Trophoblast cell (in vitro differentiated cells and primary cell): ENCODE results near the gene AIRE.

Source experiments
- DNase-seq, 2 donors: peaks; one replicate each; pipeline ENCODE4 v3.0.0-alpha.2; 2016
- H2AFZ ChIP-seq: 2 replicates; pipeline ENCODE4 v1.6.1; 2013; ENCODE audit warnings: low read length, moderate library complexity, mild to moderate bottlenecking; ENCODE audit not compliant: insufficient read depth, poor library complexity
- H2AK5ac ChIP-seq: 2 replicates; pipeline ENCODE4 v1.6.1; 2013; ENCODE audit warnings: mild to moderate bottlenecking, low read length
- H2BK120ac ChIP-seq: 2 replicates; pipeline ENCODE4 v1.6.1; 2013; ENCODE audit warnings: low read length, mild to moderate bottlenecking, moderate library complexity; ENCODE audit not compliant: insufficient read depth, poor library complexity
- H2BK12ac ChIP-seq: 2 replicates; pipeline ENCODE4 v1.6.1; 2013; ENCODE audit warnings: mild to moderate bottlenecking, low read length, moderate library complexity
- H2BK5ac ChIP-seq: 2 replicates; pipeline ENCODE4 v1.6.1; 2013; ENCODE audit warnings: low read length, low read depth, moderate library complexity, mild to moderate bottlenecking; ENCODE audit not compliant: poor library complexity
- H3K14ac ChIP-seq: 2 replicates; pipeline ENCODE4 v1.6.1; 2013; ENCODE audit warnings: mild to moderate bottlenecking, low read length
- H3K18ac ChIP-seq: 2 replicates; pipeline ENCODE4 v1.6.1; 2013; ENCODE audit warnings: mild to moderate bottlenecking, low read length
- H3K23ac ChIP-seq: 2 replicates; pipeline ENCODE4 v1.6.1; 2013; ENCODE audit warnings: low read length
- H3K27ac ChIP-seq: 2 replicates; pipeline ENCODE4 v1.5.1; 2013; ENCODE audit warnings: low read depth, mild to moderate bottlenecking, inconsistent platforms, low read length, moderate library complexity
- H3K27me3 ChIP-seq: 2 replicates; pipeline ENCODE4 v1.6.1; 2013; ENCODE audit warnings: inconsistent platforms, mild to moderate bottlenecking, low read length, moderate library complexity; ENCODE audit not compliant: insufficient read depth
- H3K36me3 ChIP-seq, 2 experiments: 1 replicate in 1 of 2; 2 replicates in 1 of 2; pipeline ENCODE4 v1.6.1; 2013; ENCODE audit warnings: low read length in 2 of 2, mild to moderate bottlenecking in 2 of 2, moderate library complexity in 1 of 2; ENCODE audit not compliant: insufficient read depth in 2 of 2, control insufficient read depth in 1 of 2
- H3K4ac ChIP-seq: 2 replicates; pipeline ENCODE4 v1.6.1; 2013; ENCODE audit warnings: low read depth, mild to moderate bottlenecking, low read length, moderate library complexity
- H3K4me1 ChIP-seq, 2 experiments: 1 replicate in 1 of 2; 2 replicates in 1 of 2; pipeline ENCODE4 v1.6.1; 2013; ENCODE audit warnings: low read length in 2 of 2, mild to moderate bottlenecking in 2 of 2, moderate library complexity in 1 of 2; ENCODE audit not compliant: insufficient read depth in 2 of 2, control insufficient read depth in 1 of 2
- H3K4me2 ChIP-seq: 2 replicates; pipeline ENCODE4 v1.6.1; 2013; ENCODE audit warnings: inconsistent platforms, mild to moderate bottlenecking, low read length, moderate library complexity
- H3K4me3 ChIP-seq: 2 replicates; pipeline ENCODE4 v1.5.1; 2013; ENCODE audit warnings: mild to moderate bottlenecking, low read depth, low read length, inconsistent platforms
- H3K79me1 ChIP-seq: one replicate; pipeline ENCODE4 v1.6.1; 2013; ENCODE audit warnings: low read length
- H3K79me2 ChIP-seq: 2 replicates; pipeline ENCODE4 v1.6.1; 2013; ENCODE audit warnings: low read length, mild to moderate bottlenecking; ENCODE audit not compliant: control insufficient read depth, insufficient read depth, poor library complexity
- H3K9ac ChIP-seq: 2 replicates; pipeline ENCODE4 v1.6.1; 2013; ENCODE audit warnings: mild to moderate bottlenecking, low read length
- H3K9me3 ChIP-seq: 2 replicates; pipeline ENCODE4 v1.6.1; 2013; ENCODE audit warnings: low read depth, mild to moderate bottlenecking, control low read depth, inconsistent platforms, low read length; ENCODE audit not compliant: insufficient read depth
- H4K12ac ChIP-seq: 2 replicates; pipeline ENCODE4 v1.6.1; 2013; ENCODE audit warnings: low read depth, mild to moderate bottlenecking, low read length, moderate library complexity
- H4K8ac ChIP-seq: 2 replicates; pipeline ENCODE4 v1.6.1; 2013; ENCODE audit warnings: low read depth, mild to moderate bottlenecking, low read length, moderate library complexity
- H4K91ac ChIP-seq: one replicate; pipeline ENCODE4 v1.6.1; 2013; ENCODE audit warnings: low read depth, mild to moderate bottlenecking, low read length, moderate library complexity
- WGBS: extraction: QIAGEN DNeasy Blood & Tissue Kit; methylation state at CpG from one replicate; pipeline ENCODE4 v1.1.7; 2013; ENCODE audit warnings: missing lambda C conversion rate; ENCODE audit not compliant: insufficient read length, insufficient coverage; ENCODE audit errors: extremely low coverage; 5-methylcytosine and 5-hydroxymethylcytosine counted together

AIRE gene

DNA sequence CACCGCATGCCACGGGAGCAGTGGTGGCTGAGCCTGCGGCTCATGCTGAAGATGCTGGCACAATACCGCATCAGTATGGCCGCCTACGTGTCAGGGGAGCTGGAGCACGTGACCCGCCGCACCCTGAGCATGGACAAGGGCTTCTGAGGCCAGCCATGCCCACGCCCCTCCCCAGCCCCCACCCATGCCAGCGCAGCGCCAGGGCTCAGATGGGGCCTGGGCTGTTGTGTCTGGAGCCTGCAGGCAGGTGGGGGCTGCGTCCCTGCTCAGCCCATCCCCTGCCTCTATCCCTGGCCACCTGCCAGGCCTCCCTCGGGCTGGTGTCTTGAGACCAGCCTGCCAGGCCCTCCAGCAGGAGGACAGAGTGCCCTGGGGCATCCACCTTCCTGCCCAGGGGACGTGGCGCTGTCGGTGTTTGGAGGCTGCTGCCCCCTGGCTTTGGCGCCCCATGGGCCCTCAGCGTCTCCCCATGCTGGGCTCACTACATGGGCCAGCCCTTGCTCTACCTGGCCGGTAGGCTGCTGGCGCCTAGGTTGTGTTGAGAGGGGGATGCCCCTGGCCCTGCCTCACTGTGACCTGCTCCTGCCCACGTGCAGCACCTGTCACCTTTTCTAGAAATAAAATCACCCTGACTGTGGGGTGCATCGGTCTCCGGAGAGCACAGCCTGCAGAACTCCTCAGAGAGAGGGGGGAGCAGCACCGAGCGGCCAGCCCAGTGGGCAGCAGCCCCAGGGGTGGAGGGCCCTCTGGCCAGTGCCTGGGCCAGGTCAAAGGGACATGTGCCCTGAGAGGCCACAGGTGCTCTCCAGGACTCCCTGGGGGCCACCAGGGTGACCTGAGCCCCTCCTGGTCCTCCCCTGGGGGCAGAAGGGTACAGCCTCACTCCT lies 41.3 kb downstream of the AIRE start:
- H3K79me1 ChIP-seq: no peaks in the 10 kb centered on the region
- no peak overlapping the region for H3K4ac ChIP-seq
- no peak overlapping the region for H3K4me3 ChIP-seq
- H3K18ac ChIP-seq: no peak overlapping the region
- no peak overlapping the region for H4K8ac ChIP-seq
- no peak overlapping the region for H2BK5ac ChIP-seq
- H2BK120ac ChIP-seq: no peak overlapping the region
- H2BK12ac ChIP-seq: no peak overlapping the region
- no peak for DNase-seq
- H3K9me3 ChIP-seq: peaks cover 2% of the 10 kb centered on the region
- no peak overlapping the region for H4K12ac ChIP-seq
- no peak overlapping the region for H3K9ac ChIP-seq
- H3K4me2 ChIP-seq: no peak overlapping the region
- H2AK5ac ChIP-seq: no peak overlapping the region
- H2AFZ ChIP-seq: no peak overlapping the region
- no peaks in the 10 kb centered on the region for H3K79me2 ChIP-seq
- no peak overlapping the region for H3K27ac ChIP-seq
- H3K4me1 ChIP-seq: no peaks in the 10 kb centered on the region
- no CpG with 5 or more reads among the region's 26 CpGs for WGBS
- no peak overlapping the region for H3K14ac ChIP-seq
- H3K27me3 ChIP-seq: no peaks in the 10 kb centered on the region
- H4K91ac ChIP-seq: no peak overlapping the region
- no peak overlapping the region for H3K23ac ChIP-seq
- H3K36me3 ChIP-seq: peaks cover 54% of the 10 kb centered on the region in 2 experiments

DNA sequence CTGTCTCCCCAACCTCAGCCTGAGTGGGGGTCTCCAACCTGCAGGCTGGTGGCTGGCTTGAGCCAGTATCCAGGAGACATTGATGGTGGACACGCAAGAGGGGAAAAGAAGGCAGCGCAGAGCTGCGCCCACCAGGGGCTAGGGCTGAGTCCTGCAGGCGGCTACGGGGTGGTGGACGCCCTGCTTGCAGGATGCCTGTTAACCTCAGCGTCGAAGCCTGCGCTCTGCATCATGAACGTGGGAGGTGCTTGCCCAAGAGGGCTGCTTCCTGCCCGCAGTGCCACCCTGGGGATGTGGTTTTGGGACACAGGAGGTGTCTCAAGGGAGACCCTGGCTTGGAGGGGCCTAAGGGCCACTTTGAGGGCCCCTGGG lies 41.9 kb downstream of the AIRE start:
- Histone ChIP-seq H3K18ac (no peak overlapping the region), H3K14ac (no peak overlapping the region), H2BK5ac (no peak overlapping the region), H3K36me3 (peaks cover 48% of the 10 kb centered on the region in 2 experiments), H2AFZ (no peak overlapping the region), H3K23ac (no peak overlapping the region), H3K9me3 (peaks cover 2% of the 10 kb centered on the region), H2AK5ac (no peak overlapping the region), H3K4me1 (no peaks in the 10 kb centered on the region), H3K9ac (no peak overlapping the region), H3K79me1 (no peaks in the 10 kb centered on the region), H3K4me2 (no peak overlapping the region), H4K12ac (no peak overlapping the region), H4K8ac (no peak overlapping the region), H3K79me2 (no peaks in the 10 kb centered on the region), H3K27me3 (no peaks in the 10 kb centered on the region), H3K4me3 (no peak overlapping the region), H2BK12ac (no peak overlapping the region), H2BK120ac (no peak overlapping the region), H4K91ac (no peak overlapping the region), H3K27ac (no peak overlapping the region), H3K4ac (no peak overlapping the region)
- no CpG with 5 or more reads among the region's 11 CpGs for WGBS
- DNase-seq: no peak

DNA sequence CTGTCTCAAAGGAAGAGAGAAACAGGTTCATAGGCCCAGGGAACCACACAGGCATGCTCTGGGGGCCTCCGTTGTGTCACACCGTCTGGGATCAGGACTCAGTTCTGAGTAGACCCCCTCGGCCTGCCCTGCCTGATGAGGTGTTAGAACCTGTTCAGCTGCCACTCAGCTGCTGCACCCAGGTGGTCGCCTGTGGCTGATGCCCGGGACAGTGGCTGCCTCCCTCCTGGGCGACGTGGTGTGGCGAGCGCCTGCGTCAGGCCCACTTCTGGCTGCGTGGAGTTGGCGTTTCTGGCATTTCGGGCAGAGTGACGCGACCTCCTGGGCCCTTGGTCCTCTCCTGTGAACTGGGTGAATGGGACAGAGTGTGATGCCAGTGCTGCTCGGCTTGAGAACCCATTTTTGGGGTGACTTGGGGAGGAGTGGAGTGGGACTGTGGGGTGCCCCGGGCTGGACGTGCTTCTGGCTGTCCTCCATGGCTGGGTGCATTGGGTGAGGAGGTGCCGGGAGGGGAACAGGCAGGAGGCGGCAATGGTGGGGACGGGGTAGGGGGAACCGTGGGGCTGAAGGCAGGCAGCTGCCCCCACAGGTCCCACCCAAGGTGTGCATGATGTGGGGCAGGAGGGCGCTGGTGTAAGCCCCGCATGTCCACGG lies 42.7 kb downstream of the AIRE start:
- peaks cover 2% of the 10 kb centered on the region for H3K9me3 ChIP-seq
- no peak overlapping the region for H4K91ac ChIP-seq
- H3K27me3 ChIP-seq: no peaks in the 10 kb centered on the region
- no peak overlapping the region for H3K4ac ChIP-seq
- no peaks in the 10 kb centered on the region for H3K79me1 ChIP-seq
- H4K12ac ChIP-seq: no peak overlapping the region
- no peaks in the 10 kb centered on the region for H3K79me2 ChIP-seq
- no peak overlapping the region for H3K27ac ChIP-seq
- no peak overlapping the region for H2BK5ac ChIP-seq
- no peak overlapping the region for H3K9ac ChIP-seq
- peaks cover 43% of the 10 kb centered on the region in 2 experiments for H3K36me3 ChIP-seq
- H2AK5ac ChIP-seq: no peak overlapping the region
- H3K23ac ChIP-seq: no peak overlapping the region
- no peak overlapping the region for H3K4me3 ChIP-seq
- no CpG with 5 or more reads among the region's 25 CpGs for WGBS
- H3K4me1 ChIP-seq: no peaks in the 10 kb centered on the region
- no peak overlapping the region for H3K4me2 ChIP-seq
- no peak overlapping the region for H2AFZ ChIP-seq
- no peak overlapping the region for H2BK120ac ChIP-seq
- H4K8ac ChIP-seq: no peak overlapping the region
- DNase-seq: no peak
- H2BK12ac ChIP-seq: no peak overlapping the region
- no peak overlapping the region for H3K14ac ChIP-seq
- no peak overlapping the region for H3K18ac ChIP-seq

DNA sequence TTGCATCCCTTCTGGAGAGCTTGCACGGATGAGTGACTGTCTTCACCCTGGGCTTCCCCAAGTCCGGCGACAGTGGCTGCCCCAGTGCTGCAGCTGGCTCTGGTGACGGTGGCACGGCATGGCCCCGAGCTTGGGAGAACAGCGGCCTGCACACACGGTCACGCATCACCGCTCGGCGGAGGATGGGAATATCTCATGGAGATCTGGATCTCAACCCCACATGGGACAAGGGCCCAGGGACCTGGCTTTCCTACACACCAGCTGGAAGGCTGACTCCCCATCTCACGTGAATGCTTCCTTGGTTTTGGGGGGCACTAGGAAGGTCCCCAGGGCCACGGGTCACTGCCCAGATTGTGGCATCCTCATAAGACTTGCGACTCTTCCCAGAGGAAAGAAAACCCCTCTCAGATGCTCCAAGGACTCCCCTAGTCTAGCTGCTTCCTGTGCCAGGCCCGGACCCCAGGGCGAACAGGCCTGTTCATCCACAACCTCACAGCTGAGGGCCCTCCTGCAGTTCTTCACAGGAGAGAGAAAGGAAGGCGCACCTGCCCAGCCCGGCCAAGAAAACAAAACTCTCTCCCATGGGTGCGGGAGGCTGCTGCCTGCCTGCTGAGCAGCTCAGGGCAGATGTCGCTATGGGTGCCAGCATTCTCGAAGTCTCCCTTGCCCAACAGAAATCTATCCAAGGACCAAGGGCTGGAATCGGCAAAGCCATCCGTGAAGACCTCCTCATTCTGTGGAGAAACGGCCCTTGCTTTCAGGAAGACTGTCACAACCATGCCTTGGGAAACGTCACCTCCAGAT lies 43.6 kb downstream of the AIRE start:
- no peaks in the 10 kb centered on the region for H3K79me2 ChIP-seq
- no peak overlapping the region for H4K12ac ChIP-seq
- no peak overlapping the region for H3K4me3 ChIP-seq
- H3K23ac ChIP-seq: no peak overlapping the region
- H2BK120ac ChIP-seq: no peak overlapping the region
- peak; percentile 8 to 44 for DNase-seq
- no peak overlapping the region for H3K14ac ChIP-seq
- no peak overlapping the region for H3K4ac ChIP-seq
- peaks cover 33 to 34% of the 10 kb centered on the region in 2 experiments for H3K36me3 ChIP-seq
- no peak overlapping the region for H2AFZ ChIP-seq
- H2BK5ac ChIP-seq: no peak overlapping the region
- H4K91ac ChIP-seq: no peak overlapping the region
- H3K4me2 ChIP-seq: no peak overlapping the region
- no peaks in the 10 kb centered on the region for H3K79me1 ChIP-seq
- no peak overlapping the region for H3K27ac ChIP-seq
- H2BK12ac ChIP-seq: no peak overlapping the region
- H2AK5ac ChIP-seq: no peak overlapping the region
- no peak overlapping the region for H4K8ac ChIP-seq
- no peak overlapping the region for H3K18ac ChIP-seq
- WGBS: no CpG with 5 or more reads among the region's 26 CpGs
- no peak overlapping the region for H3K9ac ChIP-seq
- no peaks in the 10 kb centered on the region for H3K27me3 ChIP-seq
- no peaks in the 10 kb centered on the region for H3K4me1 ChIP-seq
- peaks cover 2% of the 10 kb centered on the region for H3K9me3 ChIP-seq
